Fibroblast of lung (primary cell): ENCODE results near the gene MARCO. TPM values are rescaled to one million over a fixed set of nuclear protein-coding genes. Genes with fewer than 3 reads are reported as not detected.

ENCODE experiments used
- DNase-seq, 2 donors: peaks; one replicate each; pipeline versions ENCODE4 v3.0.0 to v3.0.0-alpha.2; 2010; ENCODE audit warnings: low read depth in 2 of 2
- H2AFZ ChIP-seq: 2 replicates; pipeline ENCODE4 v1.5.1; 2012; ENCODE audit warnings: low read length, control low read depth, inconsistent platforms
- H3K27ac ChIP-seq: 2 replicates; pipeline ENCODE4 v1.5.1; 2011; ENCODE audit warnings: low read length, control low read depth; ENCODE audit not compliant: insufficient read depth
- H3K27me3 ChIP-seq: 2 replicates; pipeline ENCODE4 v1.5.1; 2011; ENCODE audit warnings: mild to moderate bottlenecking, low read length; ENCODE audit not compliant: control insufficient read depth, insufficient read depth
- H3K36me3 ChIP-seq: 2 replicates; pipeline ENCODE4 v1.5.1; 2011; ENCODE audit warnings: low read length; ENCODE audit not compliant: control insufficient read depth, insufficient read depth
- H3K4me1 ChIP-seq: 2 replicates; pipeline ENCODE4 v1.5.1; 2011; ENCODE audit warnings: low read length; ENCODE audit not compliant: control insufficient read depth, insufficient read depth; ENCODE audit errors: extremely low read depth
- H3K4me2 ChIP-seq: 2 replicates; pipeline ENCODE4 v1.5.1; 2011; ENCODE audit warnings: low read length, control low read depth; ENCODE audit not compliant: insufficient read depth; ENCODE audit errors: extremely low read depth
- H3K4me3 ChIP-seq, 4 experiments: fragments of 200-600 bp in 1 of 4; sonication (generic) in 1 of 4; replicated peaks in 1 of 4; 2 replicates each; pipeline ENCODE4 v1.5.1; 2011 to 2016; ENCODE audit warnings: low read length in 4 of 4, low read depth in 3 of 4, mild to moderate bottlenecking in 3 of 4, control low read depth in 2 of 4, inconsistent platforms in 1 of 4, mixed read lengths in 1 of 4; ENCODE audit not compliant: insufficient read depth in 1 of 4; ENCODE audit errors: control extremely low read depth in 1 of 4
- H3K79me2 ChIP-seq: 2 replicates; pipeline ENCODE4 v1.5.1; 2012; ENCODE audit warnings: mild to moderate bottlenecking, low read length, inconsistent platforms; ENCODE audit not compliant: control insufficient read depth, insufficient read depth
- H3K9ac ChIP-seq: 2 replicates; pipeline ENCODE4 v1.5.1; 2011; ENCODE audit warnings: mild to moderate bottlenecking, low read length, control low read depth; ENCODE audit not compliant: insufficient read depth
- H3K9me3 ChIP-seq: 2 replicates; pipeline ENCODE4 v1.5.1; 2012; ENCODE audit warnings: low read depth, low read length; ENCODE audit not compliant: control insufficient read depth, insufficient read depth
- H4K20me1 ChIP-seq: 2 replicates; pipeline ENCODE4 v1.5.1; 2011; ENCODE audit warnings: low read length; ENCODE audit not compliant: control insufficient read depth, insufficient read depth; ENCODE audit errors: extremely low read depth
- CTCF ChIP-seq, 2 donors: IDR thresholded peaks in 1 of 2; conservative IDR thresholded peaks in 1 of 2; 1 replicate in 1 of 2; 2 replicates in 1 of 2; pipeline ENCODE4 v1.5.1; 2011 to 2012; ENCODE audit warnings: low read length in 2 of 2, control low read depth in 1 of 2, inconsistent platforms in 1 of 2, low read depth in 1 of 2, mild to moderate bottlenecking in 1 of 2
- EZH2 ChIP-seq: IDR thresholded peaks from 2 replicates; pipeline ENCODE4 v1.5.1; 2012; ENCODE audit warnings: low read length, control low read depth, mild to moderate bottlenecking; ENCODE audit errors: missing control alignments
- polyA plus RNA-seq, 2 donors: library from polyadenylated mRNA; depleted of rRNA in 1 of 2; stranded (reverse) in 1 of 2; unstranded in 1 of 2; fragments of >200 nt; gene quantifications; 2 replicates each; pipeline ENCODE4 v1.2.1, GENCODE V29; 2011 to 2012; ENCODE audit warnings: missing spikeins in 1 of 2
- total RNA-seq: library from RNA; depleted of rRNA; stranded (reverse); fragments of >200 nt; gene quantifications from 2 replicates; pipeline ENCODE4 v1.2.1, GENCODE V29; 2014

MARCO gene
- total and polyA plus RNA-seq, 2 donors (not counting 1 experiment from before 2014, with no cell fraction given) = not detected

- Histone ChIP-seq H3K9ac (no peak overlapping the region), H3K4me1 (no peaks in the 10 kb centered on the region), H3K36me3 (no peaks in the 10 kb centered on the region), H3K27me3 (no peaks in the 10 kb centered on the region), H2AFZ (no peak overlapping the region), H4K20me1 (no peaks in the 10 kb centered on the region), H3K79me2 (no peaks in the 10 kb centered on the region), H3K27ac (no peak overlapping the region), H3K4me3 (no peak overlapping the region), H3K4me2 (no peak overlapping the region), H3K9me3 (no peaks in the 10 kb centered on the region)
- TF ChIP-seq CTCF (conservative IDR thresholded peaks at IDR 0.05 in 1 of 2, IDR thresholded peaks at IDR 0.05 in 1 of 2; ENCODE audit: low read depth in 1 of 2, low read length in 2 of 2) (no peak), EZH2 (no peak)
- DNase-seq = no peak
Measured at GRCh38 chr2:118990757-118991545, 49.0 kb downstream of the MARCO start.

GRCh38 chr2:118991554-118991953 lies 49.6 kb downstream of the MARCO start:
- H3K27me3 ChIP-seq = no peaks in the 10 kb centered on the region
- H3K27ac ChIP-seq = no peak overlapping the region
- H3K9me3 ChIP-seq = no peaks in the 10 kb centered on the region
- no peaks in the 10 kb centered on the region for H3K4me1 ChIP-seq
- TF ChIP-seq CTCF (conservative IDR thresholded peaks at IDR 0.05 in 1 of 2, IDR thresholded peaks at IDR 0.05 in 1 of 2; ENCODE audit: low read depth in 1 of 2, low read length in 2 of 2) (no peak), EZH2 (no peak)
- no peak overlapping the region for H3K9ac ChIP-seq
- no peak overlapping the region for H2AFZ ChIP-seq
- DNase-seq = no peak
- no peaks in the 10 kb centered on the region for H3K79me2 ChIP-seq
- H3K36me3 ChIP-seq = no peaks in the 10 kb centered on the region
- no peak overlapping the region for H3K4me3 ChIP-seq
- H4K20me1 ChIP-seq = no peaks in the 10 kb centered on the region
- no peak overlapping the region for H3K4me2 ChIP-seq

GRCh38 chr2:118992740-118993391 lies 50.9 kb downstream of the MARCO start:
- no peaks in the 10 kb centered on the region for H3K27me3 ChIP-seq
- no peak overlapping the region for H2AFZ ChIP-seq
- no peaks in the 10 kb centered on the region for H4K20me1 ChIP-seq
- no peaks in the 10 kb centered on the region for H3K4me1 ChIP-seq
- no peak overlapping the region for H3K4me3 ChIP-seq
- no peak for TF ChIP-seq EZH2
- no peak for TF ChIP-seq CTCF (conservative IDR thresholded peaks at IDR 0.05 in 1 of 2, IDR thresholded peaks at IDR 0.05 in 1 of 2; ENCODE audit: low read depth in 1 of 2, low read length in 2 of 2)
- no peaks in the 10 kb centered on the region for H3K79me2 ChIP-seq
- H3K36me3 ChIP-seq = no peaks in the 10 kb centered on the region
- DNase-seq = no peak
- H3K4me2 ChIP-seq = no peak overlapping the region
- H3K9ac ChIP-seq = no peak overlapping the region
- H3K27ac ChIP-seq = no peak overlapping the region
- H3K9me3 ChIP-seq = no peaks in the 10 kb centered on the region
